ENCODE data around the gene STEAP1B.
A peak's percentile ranks its signal among the peaks of the same experiment; 100 is the strongest.
"Not testable (repeated sequence)": the region's sequence is repeated elsewhere in the genome, so short reads cannot be mapped to it uniquely, and the experiment has no call there.

STEAP1B gene

DNA sequence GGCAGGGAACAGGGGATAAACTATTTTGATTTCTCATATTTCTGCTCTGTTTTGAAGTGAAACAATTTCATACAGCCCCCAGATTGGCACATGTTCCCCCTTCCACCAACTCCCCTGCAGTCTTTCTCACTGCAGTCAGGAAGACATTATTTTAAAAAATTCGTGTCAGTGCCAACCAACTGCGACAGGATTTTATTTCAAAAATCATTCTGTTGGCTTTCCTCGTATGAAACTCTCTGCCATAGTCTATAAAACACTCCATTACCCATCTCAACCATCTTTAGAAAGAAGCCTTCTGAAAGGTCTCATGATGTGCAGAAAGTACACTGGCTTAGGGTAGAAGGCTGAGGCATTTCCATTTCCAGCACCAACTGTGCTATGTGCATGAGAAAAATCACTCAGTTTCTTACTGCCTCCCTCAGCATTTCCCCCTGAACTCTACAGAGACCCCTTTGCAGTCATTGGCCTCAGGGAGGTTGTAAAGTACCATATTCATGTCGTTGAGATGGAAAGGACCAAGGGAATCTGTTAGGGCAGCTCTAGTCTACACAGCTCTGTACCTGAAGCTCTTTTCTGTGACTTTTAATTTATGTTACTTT, 46.9 kb downstream of the STEAP1B start:
- no peak for DNase-seq (ENCODE audit: low spot score)

DNA sequence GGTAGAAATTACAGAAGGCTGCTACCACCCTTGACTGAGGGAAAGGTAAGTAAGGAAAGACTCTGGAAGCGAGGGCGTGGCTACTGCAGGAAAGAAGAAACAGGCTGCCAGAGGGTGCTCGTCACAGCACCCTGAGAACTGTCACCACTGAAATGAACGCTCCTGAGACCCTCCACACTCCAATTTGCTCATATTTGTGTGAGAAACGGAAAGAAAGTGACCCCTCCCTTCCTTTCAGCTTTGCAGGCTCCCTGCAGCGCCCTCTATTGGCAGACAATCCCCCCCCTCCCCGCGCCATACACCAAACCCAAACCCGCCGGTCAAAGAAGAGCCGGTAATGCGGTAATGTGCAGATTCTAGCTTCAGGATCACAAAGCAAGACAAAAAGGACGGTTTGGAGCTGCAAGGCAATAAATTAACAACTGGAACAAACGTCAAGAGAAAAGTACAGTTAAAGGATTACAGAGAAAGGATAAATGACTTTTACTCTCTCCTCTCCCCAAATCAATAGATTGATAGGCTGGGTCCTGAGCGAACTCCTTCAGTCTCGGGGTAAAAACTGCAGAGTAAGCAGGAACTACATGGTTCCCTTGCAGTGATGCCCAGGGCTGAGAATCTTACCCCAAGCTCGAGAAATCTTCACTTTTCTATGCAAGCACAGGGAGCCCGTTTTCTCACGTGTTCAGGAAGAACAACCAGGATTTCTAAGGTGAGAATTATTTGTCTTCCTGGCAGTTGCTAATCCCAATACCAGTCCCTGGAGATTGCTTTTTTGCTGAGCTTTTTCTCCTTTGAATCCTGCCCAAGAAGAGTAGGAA, 47.6 kb downstream of the STEAP1B start:
- peak; percentile 84 for DNase-seq (ENCODE audit: low spot score)

DNA sequence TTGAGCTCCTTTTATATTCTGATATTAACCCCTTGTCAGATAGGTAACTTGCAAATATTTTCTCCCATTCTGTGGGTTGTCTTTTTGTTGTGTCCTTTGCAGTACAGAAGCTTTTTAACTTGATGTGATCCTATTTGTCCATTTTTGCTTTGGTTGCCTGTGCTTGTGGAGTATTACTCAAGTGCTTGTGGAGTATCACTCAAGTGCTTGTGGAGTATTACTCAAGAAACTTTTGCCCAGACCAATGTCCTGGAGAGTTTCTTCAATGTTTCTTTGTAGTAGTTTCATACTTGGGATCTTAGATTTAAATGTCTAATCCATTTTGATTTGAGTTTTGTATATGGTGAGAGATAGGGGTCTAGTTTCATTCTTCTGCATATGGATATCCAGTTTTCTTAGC, 50.0 kb downstream of the STEAP1B start:
- DNase-seq (ENCODE audit: low spot score), result not testable (repeated sequence)

DNA sequence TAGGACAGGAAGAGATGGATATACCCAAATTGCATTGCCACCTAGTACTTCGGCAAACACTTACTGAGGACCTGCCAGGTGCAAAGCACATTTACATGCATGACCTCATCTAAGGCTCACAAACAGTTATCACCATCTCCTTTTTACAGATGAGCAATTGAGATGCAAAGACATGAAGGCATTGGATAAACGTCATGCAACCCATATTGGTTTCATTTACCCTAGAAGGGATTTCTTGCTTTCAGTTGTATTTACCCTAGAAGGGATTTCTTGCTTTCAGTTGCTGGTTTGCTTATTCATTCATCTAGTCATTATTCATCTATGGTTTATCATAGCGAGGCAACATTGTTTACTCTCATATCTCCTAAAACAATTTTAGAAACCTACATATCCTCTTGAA, 52.2 kb downstream of the STEAP1B start:
- no peak for DNase-seq (ENCODE audit: low spot score)

DNA sequence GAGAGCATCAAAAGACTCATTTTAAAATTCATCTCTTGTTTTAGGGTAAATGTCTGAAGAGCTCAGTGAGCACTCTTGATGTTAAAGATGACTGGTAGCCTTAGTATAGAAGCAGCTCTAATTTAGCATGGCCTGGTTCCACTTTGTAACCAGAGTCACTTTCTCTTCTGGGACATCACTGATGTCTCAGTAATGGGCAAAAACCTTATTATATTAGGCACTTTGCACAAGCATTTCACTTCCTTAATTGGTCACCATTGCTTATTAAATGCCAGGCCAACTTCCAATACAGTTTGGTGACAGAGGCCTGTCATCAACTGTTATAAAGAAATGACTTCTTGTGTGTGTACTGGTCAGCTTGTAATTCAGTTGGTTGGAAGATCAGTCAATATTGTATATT, 53.0 kb downstream of the STEAP1B start:
- no peak for DNase-seq (ENCODE audit: low spot score)

DNA sequence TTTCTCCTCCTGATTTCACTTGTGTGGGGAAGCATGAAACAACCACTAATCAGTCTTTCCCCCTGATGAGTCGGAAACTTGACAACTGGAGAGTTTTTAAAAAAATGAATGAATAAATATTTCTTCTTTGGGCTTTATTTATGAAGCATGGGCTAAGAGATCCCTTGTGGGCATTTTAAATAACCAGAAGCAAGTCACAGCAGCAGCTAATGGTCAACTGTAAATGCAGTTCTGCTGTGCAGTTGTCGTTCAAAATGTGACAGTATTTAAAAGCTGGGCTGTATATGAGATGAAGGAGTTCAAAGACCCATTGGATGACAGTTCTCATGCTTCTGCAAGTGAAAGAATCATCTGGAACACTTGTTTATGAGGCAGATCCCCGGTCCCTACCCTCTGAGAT, 54.1 kb downstream of the STEAP1B start:
- no peak for DNase-seq (ENCODE audit: low spot score)

DNA sequence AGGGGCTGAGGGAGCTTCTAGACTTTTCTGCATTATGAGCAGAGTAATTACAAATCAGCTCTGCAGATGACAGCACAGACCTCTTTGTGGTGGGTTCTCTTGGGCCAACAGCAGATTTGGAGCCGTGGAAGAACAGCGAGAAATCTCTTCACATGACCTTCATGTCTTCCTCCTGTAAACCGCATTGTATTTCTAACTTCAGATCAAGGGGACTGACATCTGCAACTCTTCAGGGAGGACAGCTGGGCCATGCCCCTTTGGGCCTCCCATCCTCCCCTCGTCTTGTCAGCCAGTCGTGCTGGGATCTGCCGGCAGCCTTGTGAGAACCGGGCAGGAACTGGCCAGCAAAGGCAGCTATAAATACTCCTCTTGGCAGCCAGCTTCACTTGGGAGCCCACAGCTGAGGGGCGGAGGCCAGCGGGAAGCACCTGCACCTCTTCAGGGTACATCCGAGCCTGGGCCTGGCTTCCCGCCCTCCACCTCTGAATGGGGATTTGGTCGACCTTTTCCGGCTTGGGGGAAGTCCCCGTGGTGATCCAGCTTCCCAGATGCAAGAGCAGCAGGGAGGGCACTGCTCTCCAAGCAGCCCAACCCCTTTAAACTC, 54.7 kb downstream of the STEAP1B start:
- peak; percentile 43 for DNase-seq (ENCODE audit: low spot score)

DNA sequence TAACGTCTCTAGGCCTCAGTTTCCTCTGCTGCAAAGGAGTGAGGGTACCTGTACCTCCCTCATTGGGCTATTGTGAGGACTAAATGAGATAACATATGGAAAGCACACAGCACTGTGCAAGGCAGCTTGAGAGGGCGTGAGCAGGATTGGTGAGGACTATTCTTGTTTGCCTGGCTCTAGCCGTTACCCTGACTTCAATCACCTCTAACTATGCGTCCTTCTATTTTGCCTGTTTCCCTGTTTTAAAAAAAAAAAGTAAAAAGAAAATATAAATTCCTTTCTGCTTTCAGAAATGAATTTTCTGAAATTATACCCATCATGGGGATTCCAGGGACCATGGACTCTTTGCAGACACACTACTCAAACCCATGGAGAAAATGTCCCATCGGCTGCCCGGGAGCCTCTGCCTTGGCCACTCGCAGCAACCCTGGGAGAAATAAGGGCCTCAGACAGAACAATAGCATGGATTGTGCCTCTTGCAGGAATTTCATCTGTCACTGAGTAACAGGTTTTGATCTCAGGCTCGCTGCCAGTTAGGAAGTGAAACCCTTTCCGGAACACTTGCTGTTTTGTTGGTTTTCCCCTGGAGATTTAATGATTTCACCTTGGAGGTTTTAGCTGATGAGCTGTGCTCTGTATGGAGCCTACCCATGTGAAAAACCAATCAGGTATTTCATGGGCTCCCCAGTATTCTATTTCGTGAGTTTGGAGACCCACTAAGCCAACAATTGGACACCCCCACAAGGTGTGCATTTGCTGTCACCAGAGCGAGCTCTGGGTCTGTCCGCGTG, 55.6 kb downstream of the STEAP1B start:
- DNase-seq (ENCODE audit: low spot score), result peak; percentile 36

DNA sequence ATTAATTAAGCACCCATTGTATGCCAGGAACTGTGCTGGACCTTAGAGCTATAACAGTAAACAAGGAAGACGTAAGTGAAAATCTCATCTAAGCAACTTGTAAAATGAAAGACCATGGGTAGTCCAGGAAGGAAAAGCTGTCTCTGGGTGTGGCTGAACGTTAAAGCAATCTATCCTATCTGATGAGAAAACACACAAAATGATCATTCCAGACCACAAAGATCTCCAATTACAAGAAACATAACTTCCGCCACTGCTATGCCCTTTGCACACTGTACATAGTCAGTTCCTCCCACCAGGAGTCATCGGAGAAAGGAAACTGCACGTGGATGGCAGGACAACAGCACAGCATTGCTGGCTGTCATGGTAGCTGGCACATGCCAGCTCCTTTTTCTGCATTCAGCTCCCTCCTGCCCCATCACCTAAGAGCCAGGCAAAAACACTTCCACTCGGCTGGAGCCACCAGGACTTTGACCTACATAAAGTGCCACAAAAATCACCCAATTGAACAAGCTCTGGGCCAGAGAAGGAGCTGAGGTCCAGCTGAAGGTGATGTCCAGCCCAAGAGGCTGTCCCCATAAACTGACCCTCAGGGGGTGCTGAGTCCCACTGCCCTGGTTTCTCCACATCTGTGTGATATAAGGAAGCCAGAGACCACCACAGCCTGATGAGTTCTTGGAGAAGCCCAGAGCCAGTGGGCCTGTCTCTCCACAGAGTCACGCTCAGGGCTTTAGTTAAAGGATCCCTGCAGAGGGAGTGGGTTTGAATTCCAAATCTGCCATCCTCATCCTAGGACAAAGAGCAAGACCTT, 56.4 kb downstream of the STEAP1B start:
- DNase-seq (ENCODE audit: low spot score), result no peak

DNA sequence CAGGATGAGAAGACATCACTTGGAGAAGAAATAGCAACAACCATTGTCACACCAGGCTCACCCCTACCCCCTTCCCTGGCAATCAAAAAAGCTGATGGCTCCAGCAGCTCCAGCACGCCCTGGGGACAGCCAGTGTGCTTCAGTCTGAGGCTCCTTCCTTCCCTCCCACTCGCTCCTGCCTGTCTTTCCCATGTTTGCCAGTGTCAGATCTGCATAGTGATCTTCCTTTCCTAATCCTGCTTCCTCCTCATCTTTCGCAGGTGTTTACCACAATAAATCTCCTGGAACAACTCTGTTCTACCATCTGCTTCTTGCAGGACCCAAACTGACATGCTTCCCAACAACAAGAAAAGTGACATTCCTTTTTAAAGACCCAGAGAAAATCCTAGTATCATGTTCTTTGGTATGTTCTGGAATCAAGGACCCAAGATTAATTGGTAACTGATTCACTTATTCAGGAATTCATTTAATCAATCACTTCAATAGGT, 57.1 kb downstream of the STEAP1B start:
- no peak for DNase-seq (ENCODE audit: low spot score)

DNA sequence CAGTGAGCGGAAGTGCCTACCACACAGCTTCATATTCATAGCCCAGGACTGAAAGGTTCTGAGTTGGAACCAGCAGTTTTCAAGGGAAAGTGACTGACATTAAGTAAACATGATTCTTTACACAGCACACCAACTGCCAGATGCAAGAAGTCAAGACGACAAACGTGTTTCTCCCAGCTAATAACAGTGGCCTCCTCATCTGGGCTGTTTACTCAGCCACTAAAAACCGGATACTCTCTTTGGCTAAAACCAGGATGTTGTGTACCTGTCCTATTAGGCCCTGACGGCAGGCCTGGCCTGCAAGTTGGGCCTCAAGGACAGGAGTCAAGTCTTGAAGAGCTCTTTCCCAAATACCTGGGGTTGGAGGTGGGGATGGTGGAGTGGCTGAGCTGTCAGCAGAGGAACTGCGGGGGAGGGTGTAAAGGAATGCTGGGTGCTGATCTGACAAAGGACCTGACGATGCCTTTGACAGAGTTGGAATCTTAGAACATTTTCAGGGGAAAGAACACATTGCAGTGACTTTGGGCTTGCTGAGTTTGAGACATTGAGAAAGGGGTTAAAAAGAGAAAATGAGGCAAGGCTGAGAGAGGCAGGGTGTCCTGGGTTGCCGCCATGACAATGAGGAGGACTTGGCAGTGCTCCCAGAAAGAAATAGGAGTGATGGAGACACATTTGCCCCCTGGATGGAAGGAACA, 57.7 kb downstream of the STEAP1B start:
- no peak for DNase-seq (ENCODE audit: low spot score)

DNA sequence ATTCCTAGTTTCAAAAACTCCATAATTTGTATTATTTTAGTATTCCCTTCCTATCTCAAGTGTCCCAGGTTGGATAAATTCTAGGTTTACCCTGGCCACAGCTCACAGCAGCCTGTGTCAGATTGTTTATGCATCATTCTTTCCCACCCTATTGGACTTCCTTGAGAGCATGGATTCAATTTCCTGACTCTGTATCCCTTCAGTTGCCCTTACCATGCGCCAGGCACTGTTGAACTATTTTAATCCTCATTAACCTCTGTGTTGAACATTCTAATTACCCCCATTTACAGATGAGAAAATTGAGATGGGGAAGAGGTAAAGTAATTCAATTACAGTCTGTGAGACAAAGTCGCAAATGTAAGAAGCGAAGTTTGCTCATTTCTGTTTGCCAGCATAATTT, 58.8 kb downstream of the STEAP1B start:
- DNase-seq (ENCODE audit: low spot score), result no peak

DNA sequence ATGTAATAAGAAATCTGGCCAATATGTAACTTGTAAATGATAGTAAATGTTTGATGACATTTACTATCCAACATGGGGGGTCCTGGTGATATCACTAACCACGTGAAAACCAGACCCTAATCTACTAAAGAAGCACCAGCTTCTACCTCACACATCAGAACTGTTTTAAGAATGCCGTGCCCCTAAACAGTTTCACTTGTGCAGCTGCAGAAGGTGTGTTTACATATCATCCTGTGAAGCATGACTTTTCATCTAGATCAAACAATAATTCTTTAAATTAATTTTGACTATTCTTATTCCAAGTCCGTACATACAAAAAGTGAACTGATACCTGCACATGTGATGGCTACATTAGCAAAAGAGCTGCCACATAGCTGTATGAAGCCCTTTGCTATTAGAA, 61.0 kb downstream of the STEAP1B start:
- no peak for DNase-seq (ENCODE audit: low spot score)

DNA sequence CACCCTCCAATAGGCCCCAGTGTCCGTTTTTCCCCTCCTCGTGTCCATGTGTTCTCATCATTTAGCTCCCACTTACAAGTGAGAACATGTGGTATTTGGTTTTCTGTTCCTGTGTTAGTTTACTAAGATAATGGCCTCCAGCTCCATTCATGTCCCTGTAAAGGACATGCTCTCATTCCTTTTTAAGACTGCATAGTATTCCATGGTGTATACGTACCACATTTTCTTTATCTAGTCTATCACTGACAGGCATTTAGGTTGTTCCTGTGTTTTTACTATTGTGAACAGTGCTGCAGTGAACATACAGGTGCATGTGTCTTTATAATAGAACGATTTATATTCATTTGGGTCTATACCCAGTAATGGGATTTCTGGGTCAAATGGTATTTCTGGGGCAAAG, 63.4 kb downstream of the STEAP1B start:
- not testable (repeated sequence) for DNase-seq (ENCODE audit: low spot score)

DNA sequence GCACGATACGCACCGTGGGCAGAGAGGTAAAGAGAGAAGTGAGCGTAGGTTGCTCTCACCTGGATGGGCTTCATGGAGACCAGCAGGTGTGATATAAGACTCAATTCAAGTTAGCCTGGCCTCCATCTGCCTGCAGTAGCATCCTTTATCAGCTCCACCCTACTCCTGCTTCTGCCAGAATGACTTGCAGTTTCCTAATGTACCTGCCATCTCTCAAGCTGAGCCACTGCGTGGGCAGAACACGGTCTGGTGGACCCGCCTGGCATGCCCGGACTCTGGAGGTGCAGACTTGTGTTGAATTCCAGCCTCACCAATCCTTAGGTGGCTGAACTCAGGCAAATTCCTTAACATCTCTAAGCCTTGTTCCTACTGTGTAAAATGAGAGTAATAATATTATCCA, 64.3 kb downstream of the STEAP1B start:
- no peak for DNase-seq (ENCODE audit: low spot score)

DNA sequence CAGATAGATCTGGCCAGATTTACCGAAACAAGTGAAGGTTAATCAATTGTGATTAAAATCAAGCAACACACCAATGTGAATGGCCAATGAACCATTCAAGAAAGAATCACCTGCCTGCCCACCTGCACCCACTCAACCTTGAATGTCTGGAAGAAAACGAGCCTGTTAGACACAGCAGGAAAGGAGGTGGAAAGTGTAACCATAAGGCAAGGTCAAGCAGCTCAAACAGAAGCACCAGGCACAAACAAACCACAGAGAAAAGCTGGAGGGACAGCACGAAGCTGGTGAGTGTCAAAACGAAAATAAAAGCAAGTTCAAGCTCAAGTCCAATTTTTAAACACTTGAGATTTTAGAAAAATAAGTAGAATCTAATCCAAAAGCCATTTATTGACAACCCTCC, 64.9 kb downstream of the STEAP1B start:
- no peak for DNase-seq (ENCODE audit: low spot score)

DNA sequence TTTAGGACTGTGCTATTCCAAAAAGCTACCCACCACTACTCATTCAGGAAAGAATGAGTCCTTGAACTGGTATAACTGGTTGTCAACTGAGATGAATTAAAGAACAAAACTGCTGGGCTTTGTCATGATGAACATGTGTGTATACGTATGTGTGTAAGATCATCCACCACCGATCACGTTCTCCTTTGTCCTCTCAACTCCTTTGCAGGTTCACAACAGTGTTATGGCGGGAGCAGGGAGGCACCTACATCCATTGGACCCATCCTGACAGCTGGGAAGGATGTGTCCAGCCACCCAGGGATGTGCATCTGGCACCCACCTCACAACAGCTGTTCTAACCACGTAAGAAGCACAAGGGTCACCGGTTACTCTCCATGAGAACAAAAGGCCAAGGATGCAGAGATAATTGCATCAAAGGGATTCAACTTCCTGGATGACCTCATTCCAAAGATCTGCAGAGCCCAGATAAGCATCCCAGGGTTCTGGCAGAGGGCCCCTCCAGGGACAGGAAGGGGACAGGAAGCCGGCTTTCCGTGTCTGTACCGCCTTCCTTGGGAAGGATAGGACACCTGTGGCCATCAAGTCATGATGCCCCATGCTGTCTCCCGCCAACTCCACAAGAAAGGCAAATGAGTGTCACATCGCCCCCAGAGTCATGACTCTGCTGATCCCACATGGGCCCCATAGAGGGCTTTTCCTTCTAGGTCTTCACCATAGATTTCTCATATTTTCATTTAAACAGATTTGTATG, 66.1 kb downstream of the STEAP1B start:
- DNase-seq (ENCODE audit: low spot score), result peak; percentile 31

DNA sequence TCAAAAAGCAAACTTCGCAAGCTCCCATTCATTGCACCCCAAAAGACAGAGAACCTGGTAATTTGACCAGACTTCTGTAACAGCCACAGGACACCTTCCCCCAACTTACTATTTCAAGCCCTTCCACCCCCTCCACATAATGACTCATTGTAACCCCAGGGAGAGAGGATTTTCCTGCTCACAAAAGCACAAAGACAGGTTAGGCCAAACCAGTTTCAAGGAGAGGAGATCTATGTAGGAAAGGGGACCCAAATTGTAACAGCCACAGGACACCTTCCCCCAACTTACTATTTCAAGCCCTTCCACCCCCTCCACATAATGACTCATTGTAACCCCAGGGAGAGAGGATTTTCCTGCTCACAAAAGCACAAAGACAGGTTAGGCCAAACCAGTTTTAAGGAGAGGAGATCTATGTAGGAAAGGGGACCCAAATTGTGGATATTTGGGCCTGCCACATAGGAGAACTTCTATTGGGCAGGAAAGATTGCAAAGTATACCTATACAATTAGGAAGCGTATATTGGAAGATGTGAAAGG, 66.8 kb downstream of the STEAP1B start:
- DNase-seq (ENCODE audit: low spot score), result not testable (repeated sequence)

DNA sequence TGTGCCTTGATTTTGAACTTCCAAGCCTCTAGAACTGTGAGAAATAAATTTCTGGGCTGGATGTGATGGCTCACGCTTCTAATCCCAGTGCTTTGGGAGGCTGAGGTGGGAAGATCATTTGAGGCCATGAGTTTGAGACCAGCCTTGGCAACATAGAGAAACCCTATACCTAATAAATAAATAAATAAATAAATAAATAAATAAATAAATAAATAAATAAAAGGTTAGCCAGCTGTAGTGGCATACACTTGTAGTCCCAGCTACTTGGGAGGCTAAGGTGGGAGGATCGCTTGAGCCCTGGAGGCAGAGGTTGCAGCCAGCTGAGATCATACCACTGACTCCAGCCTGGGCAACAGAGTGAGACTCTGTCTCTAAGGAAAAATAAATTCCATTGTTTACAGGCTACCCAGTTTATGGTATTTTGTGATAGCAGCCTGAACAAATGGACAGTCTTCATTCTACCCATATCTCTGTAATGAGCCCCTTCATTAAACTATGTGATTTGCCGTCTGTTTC, 67.7 kb downstream of the STEAP1B start:
- DNase-seq (ENCODE audit: low spot score), result no peak

DNA sequence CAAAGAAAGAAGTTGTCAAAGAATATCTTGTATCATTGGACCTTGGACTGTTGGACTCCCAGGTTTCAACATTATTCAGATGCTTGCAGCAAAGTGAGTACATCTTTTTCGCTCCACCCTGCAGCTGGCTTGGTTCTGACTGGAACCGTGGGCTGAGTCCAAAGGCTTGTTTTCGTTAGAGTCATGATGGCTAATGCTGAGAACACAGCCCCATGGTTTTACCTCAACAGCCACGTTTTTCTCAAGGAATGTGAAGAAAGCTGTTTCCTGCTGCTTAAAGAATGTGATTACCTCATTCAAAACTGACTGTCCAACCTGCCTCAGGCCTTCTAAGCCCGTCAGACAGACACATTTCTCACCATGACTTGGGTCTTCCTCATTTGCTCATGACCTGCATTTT, 69.5 kb downstream of the STEAP1B start:
- DNase-seq (ENCODE audit: low spot score), result no peak
